Caki2 (cell line): Measurements from ENCODE around the gene WDFY2. TPM values are rescaled to one million over a fixed set of nuclear protein-coding genes. Genes with fewer than 3 reads are reported as not detected.

Experiments used
- DNase-seq: peaks from one replicate; pipeline ENCODE4 v3.0.0-alpha.2; 2015; ENCODE audit warnings: low read depth
- in situ Hi-C: cut with HindIII; loops from 2 replicates; pipeline ENCODE4 v1.10.0; 2016; ENCODE audit warnings: low sequenced_read_pairs, low pct_unique_long_range_greater_than_20kb, mixed read lengths
- total RNA-seq: library from RNA; depleted of rRNA; stranded (reverse); fragments of >200 nt; shearing (Covaris generic); gene quantifications from 2 replicates; pipeline ENCODE4 v1.2.3, GENCODE V29; 2014; ENCODE audit warnings: low replicate concordance; rRNA removed

The WDFY2 gene
- total RNA-seq, 1 experiment from 2014 or later: 1.2 TPM

- in situ Hi-C loops: no loop called here
- DNase-seq: no peak
These were observed 224.5 kb downstream of the WDFY2 start for GRCh38 chr13:51808811-51809210.

DNA sequence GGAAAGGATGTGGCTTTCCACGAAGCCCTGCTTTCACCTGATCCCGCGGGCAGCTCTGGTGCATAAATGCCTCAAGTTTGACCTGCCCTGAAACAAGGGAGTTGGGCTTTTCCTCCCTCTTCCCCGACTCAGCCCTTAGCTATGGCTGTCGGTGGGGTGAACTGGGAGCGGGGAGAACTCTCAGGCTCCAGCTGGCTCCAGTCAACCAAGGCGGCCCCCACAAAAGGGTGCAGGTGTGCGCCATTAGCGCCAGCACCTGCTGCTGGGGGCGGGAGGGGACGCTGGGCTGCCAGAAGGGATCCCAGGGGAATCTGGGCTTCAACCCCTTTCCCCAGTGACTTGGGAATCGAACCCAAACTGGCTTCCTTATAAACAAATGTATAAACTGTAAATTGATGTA is 226.8 kb downstream of the WDFY2 start:
- DNase-seq: no peak
- in situ Hi-C loops: no loop called here

DNA sequence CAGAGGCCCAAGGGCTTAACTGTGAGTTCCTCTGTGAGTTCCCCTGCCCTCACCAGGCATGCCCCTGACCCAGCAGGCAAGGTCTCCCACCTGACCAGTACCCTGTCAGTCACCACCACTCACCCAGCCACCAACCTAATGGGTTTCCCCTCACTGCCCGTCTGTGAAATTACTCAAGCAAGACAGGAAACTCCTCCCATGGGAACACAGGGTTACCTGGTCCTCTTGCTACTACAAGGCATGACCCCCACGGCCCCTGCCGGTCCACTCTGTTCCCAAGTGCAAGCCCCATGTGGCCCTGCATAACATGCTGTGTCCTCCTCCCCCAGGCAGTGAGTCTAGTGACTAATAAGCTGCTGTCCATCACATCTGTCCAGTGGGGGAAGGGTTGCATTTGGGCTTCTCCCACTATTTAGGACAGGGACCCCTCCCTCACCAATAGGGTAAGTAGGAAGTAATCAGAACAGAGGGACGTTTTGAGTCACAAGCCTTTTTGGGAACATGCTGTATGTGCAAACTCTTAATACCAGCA is 227.7 kb downstream of the WDFY2 start:
- DNase-seq: peak; percentile 43
- in situ Hi-C loops: no loop called here

DNA sequence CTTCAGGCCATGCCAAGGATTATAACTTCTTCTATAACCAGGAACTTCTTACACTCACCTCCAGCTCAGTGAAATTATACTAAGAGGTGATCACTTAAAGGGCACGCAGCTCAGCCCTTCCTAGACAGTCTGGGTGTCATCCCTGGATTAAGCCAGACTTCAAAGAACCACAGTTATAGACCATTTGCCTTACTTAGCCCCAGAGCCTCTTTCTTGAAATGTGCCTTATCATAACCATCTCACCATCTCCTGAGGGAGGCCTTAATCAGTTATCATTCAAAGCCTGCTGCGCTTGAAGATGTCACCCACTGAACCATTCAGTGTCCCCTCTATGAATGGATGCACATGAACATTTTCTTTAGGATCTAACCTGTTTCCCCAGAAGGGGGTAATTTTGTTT is 229.8 kb downstream of the WDFY2 start:
- in situ Hi-C loops: no loop called here
- no peak for DNase-seq

DNA sequence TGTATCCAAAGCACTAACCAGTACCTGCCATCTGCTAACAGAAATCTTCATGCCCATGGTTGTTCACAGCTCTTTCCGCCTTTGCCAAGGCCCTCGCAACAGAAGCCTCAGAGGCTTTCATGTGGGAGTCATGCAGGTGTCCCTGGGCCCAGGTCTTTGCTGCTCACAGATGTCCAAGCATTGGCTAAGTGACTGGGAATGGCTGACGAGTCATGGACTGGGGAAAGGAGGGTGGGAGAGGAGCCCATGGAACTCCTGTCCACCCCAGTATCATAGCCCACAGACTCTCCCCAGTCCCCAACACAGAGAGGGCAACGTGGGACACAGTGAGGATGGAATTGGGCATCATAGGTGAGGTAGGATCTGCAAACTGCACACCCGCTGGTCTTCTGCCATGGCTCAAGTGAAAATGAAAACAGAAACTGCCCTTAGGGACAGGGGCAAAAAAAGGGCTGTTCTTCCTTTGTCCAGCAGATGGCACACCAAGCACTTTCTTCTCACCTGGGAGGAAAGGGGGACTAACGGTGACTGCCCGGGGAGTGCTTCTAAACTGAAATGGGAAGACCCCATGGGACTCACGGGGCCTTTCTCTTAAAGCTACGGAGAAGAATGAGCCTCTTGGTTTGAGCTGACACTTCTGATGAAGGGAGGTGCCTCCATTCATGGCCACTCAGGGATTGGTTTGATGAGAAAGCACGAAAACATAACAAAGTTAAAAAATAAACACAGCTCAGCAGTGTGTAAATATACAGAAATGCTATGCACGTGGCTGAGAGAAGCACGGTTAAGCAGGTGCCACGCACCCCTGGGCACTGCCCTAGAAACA is 230.8 kb downstream of the WDFY2 start:
- in situ Hi-C loops: no loop called here

GRCh38 chr13:51815848-51816247 is 231.6 kb downstream of the WDFY2 start:
- in situ Hi-C loops: no loop called here
- no peak for DNase-seq

More for the DNA sequence above, 230.8 kb downstream of the WDFY2 start:
- peak; percentile 60 for DNase-seq

DNA sequence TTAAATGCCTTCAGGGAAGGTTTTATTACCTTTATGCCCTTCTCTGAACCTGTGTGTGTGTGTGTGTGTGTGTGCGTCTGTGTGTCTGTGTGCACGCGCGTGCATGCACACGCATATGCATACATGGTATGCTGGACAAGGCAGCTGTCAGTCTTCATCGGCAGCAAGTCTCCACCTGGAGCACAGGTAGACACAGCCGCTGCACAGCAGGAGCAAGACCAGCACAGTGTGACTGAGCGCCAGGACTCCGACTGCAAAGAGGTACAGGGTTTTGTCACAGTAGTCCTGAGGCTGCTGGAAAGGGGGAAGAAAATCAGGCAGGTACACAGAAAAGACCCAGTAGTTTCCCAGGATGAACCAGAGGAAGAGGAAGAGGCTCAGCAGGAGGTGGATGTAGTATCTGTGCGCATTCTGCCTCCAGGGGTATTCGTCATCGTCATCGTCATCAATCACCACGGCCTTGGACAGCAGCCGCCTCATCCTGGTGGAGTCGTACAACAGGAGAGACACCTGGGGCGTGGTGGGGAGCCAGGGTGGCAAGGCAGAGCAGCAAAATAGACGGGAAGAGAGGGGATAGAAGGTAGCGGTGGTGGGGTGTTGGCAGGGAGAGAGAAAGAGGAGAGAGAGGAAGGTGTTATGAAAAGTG is 232.5 kb downstream of the WDFY2 start:
- DNase-seq: no peak
- in situ Hi-C loops: no loop called here

Other genes with a start within 250 kb of the WDFY2 start
- gene SERPINE3, start 244.8 kb upstream of the WDFY2 start, total RNA-seq: not detected in 2 replicates
- 13.3 and 26.8 TPM in 2 replicates for gene INTS6, start 131.4 kb upstream of the WDFY2 start, total RNA-seq
- 0.75 and 2.8 TPM in 2 replicates for gene DHRS12, start 219.7 kb downstream of the WDFY2 start, total RNA-seq